Ovary (tissue), 9 donors: Measurements from ENCODE around the gene ASPSCR1. TPM values are rescaled to one million over a fixed set of nuclear protein-coding genes. Genes with fewer than 3 reads are reported as not detected.

Experiments used
- DNase-seq, 5 donors: peaks; one replicate each; pipeline ENCODE4 v3.0.0-alpha.2; 2019 to 2020
- H3K27ac ChIP-seq, 2 donors: fragments of 200-600 bp; one replicate each; pipeline versions ENCODE4 v1.5.1 to v1.8.0; 2019 to 2022
- H3K27me3 ChIP-seq: fragments of 200-600 bp; one replicate; pipeline ENCODE4 v1.8.0; 2022
- H3K36me3 ChIP-seq: fragments of 200-600 bp; sonication (generic); one replicate; pipeline ENCODE4 v1.5.1; 2019
- H3K4me1 ChIP-seq: one replicate; pipeline ENCODE4 v1.8.1; 2013; ENCODE audit warnings: mild to moderate bottlenecking, moderate library complexity; ENCODE audit not compliant: insufficient read depth
- H3K4me3 ChIP-seq: fragments of 200-600 bp; sonication (generic); one replicate; pipeline ENCODE4 v1.5.1; 2017
- H3K9me3 ChIP-seq, 2 donors: fragments of 200-600 bp in 1 of 2; sonication (generic) in 1 of 2; one replicate each; pipeline versions ENCODE4 v1.5.1 to v1.8.1; 2013 to 2019; ENCODE audit warnings: mild to moderate bottlenecking in 1 of 2, moderate library complexity in 1 of 2
- EP300 ChIP-seq: sonication (generic); formaldehyde crosslinking; IDR thresholded peaks from one replicate; pipeline ENCODE4 v1.6.1; 2017; ENCODE audit warnings: antibody characterized with exemption
- POLR2A ChIP-seq: fragments of 450-650 bp; IDR thresholded peaks from one replicate; pipeline ENCODE4 v1.6.1; 2017; ENCODE audit warnings: antibody characterized with exemption, mild to moderate bottlenecking, moderate library complexity
- WGBS, 3 donors: extraction: QIAGEN DNeasy Blood & Tissue Kit in 1 of 3; methylation state at CpG; one replicate each; pipeline versions ENCODE4 v1.1.5 to v1.1.7; 2013 to 2017; 5-methylcytosine and 5-hydroxymethylcytosine counted together
- intact Hi-C, 4 donors: fragments of 100-400 bp; cut with DNase I; formaldehyde crosslinking; loops; one replicate each; pipeline versions ENCODE4 v1.11.0 to v1.15.1; 2022 to 2023
- polyA plus RNA-seq, 2 donors: library from polyadenylated mRNA; stranded (reverse); fragments of 200-250 nt in 1 of 2; fragments of 350-450 nt in 1 of 2; fragmentation: Illumina TruSeq in 1 of 2; extraction: RNeasy Lipid Tissue Mini Kit (QIAGEN cat#74804) in 1 of 2; gene quantifications; one replicate each; pipeline ENCODE4 v1.2.3, GENCODE V29; 2013 to 2014
- total RNA-seq, 7 donors: library from RNA; depleted of rRNA in 2 of 7; stranded (reverse); fragments of >200 nt in 2 of 7; fragmentation: NEBNext Ultra II Directional in 3 of 7; extraction: Animal tissue kit (Norgen Biotek cat#: 25700) in 3 of 7; gene quantifications; one replicate each; pipeline versions ENCODE4 v1.1.0 to v1.2.4, GENCODE V29; 2016 to 2023
- TF ChIP-seq, protein P1 (sequence below), 3 donors: fragments of 450-650 bp in 2 of 3; fragments of 200-600 bp in 1 of 3; IDR thresholded peaks; one replicate each; pipeline versions ENCODE4 v1.5.1 to v1.8.0; 2016 to 2022; ENCODE audit warnings: antibody characterized with exemption in 3 of 3, mild to moderate bottlenecking in 1 of 3
- donor health status: DM: no; HTN: no; CAD: no; lungs with moderate emphysema.
- donor health status: DM: no; HTN: no; CAD: no.
- donor health status: Bipolar disorder and iron deficiency.
- donor health status: DM: yes; HTN: yes; CAD: no.
- donor health status: DM: no; HTN: no; CAD: no.
- donor health status: DM: yes; HTN: yes; CAD: no.

The ASPSCR1 gene
- total and polyA plus RNA-seq, 9 donors, result 1.6 to 39.9 (median 24.3) TPM

DNA sequence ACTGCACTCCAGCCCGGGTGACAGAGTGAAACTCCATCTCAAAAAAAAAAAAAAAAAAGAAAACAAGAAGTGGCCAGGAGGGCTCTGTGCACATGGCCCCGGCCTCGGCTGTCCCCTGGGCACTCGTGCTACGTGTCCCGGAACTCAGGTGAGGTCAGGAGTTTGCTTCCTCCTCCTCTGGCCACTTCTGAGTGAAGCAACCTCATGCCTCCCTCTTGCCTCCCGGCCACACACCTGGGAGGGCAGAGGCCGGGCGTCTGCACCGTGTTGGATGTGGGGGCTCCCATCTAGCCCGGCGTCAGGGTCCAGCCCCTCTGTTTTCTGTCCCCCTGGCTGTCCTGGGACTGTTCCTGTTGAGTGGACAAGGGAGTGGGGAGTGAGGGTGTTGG is 22.2 kb downstream of the ASPSCR1 start:
- intact Hi-C loops, result loop anchor here in 1 of 4 donors (10.0 kb wide), 1 partner anchor 55 kb away; the partner anchor contains the start of genes GPS1 and RFNG
- TF ChIP-seq, protein P1, sequence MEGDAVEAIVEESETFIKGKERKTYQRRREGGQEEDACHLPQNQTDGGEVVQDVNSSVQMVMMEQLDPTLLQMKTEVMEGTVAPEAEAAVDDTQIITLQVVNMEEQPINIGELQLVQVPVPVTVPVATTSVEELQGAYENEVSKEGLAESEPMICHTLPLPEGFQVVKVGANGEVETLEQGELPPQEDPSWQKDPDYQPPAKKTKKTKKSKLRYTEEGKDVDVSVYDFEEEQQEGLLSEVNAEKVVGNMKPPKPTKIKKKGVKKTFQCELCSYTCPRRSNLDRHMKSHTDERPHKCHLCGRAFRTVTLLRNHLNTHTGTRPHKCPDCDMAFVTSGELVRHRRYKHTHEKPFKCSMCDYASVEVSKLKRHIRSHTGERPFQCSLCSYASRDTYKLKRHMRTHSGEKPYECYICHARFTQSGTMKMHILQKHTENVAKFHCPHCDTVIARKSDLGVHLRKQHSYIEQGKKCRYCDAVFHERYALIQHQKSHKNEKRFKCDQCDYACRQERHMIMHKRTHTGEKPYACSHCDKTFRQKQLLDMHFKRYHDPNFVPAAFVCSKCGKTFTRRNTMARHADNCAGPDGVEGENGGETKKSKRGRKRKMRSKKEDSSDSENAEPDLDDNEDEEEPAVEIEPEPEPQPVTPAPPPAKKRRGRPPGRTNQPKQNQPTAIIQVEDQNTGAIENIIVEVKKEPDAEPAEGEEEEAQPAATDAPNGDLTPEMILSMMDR (IDR thresholded peaks at IDR 0.05), result no peak
- no peak for TF ChIP-seq POLR2A
- no peak for TF ChIP-seq EP300
- WGBS, 3 donors, result 82 to 92% (median 89%) methylated on average over 12 of the region's 12 CpGs

DNA sequence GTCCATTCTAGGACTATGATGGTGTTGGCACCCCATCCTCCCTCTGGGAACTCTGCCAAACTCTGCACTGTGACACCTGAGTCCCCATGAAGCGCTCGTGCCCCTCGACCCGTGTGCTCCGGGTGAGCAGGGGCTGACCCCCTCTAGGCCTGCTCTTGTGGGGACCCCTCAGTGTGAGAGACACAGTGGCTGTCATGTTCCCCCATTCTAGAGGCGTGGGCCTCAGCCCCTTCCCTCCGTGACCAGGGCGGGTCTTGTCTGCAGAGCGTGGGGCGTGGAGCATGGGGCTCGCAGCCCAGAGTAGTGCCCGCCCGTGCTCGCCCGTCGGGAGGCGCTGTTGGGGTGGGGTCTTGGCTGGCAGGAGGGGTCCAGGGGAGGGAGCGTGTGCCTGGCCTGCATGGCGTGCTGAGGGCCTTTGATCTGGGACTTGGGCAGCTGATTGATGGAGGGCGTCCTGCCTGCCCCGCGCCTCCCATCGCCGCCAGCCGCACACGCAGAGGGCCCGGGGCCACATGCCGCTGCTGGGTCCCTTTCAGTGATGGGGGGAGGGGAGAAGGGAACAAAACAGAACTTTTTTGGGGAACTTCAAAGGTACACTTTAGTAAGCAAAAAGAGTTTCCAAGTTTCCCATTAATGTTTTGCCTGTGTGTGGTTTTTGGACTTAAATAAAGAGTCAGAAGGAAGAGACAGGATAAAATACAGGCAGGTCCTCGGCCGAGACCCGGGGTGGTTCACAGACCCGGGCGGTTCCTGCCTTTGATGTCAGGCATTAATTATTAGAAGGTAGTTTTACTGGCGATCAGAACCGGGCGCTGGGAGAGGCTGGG is 22.8 kb downstream of the ASPSCR1 start:
- Histone ChIP-seq H3K36me3 (no peaks in the 10 kb centered on the region), H3K4me3 (no peak overlapping the region), H3K4me1 (peaks cover 7% of the 10 kb centered on the region), H3K27ac (no peak overlapping the region), H3K9me3 (no peaks in the 10 kb centered on the region), H3K27me3 (no peaks in the 10 kb centered on the region)
- intact Hi-C loops, result loop anchor here in 2 of 4 donors (5.0 to 10.0 kb wide), 2 partner anchors 38 to 55 kb away; partner anchors contain the start of genes GPS1 (in 1 of the 2), NOTUM (in 1 of the 2) and RFNG (in 1 of the 2)
- TF ChIP-seq, protein P1 (IDR thresholded peaks at IDR 0.05), result no peak
- no peak for TF ChIP-seq EP300
- no peak for TF ChIP-seq POLR2A
- 76 to 83% (median 77%) methylated on average over 36 of the region's 36 CpGs for WGBS, 3 donors
- DNase-seq, result no peak

More for the DNA sequence above, 22.2 kb downstream of the ASPSCR1 start:
- Histone ChIP-seq H3K9me3 (no peaks in the 10 kb centered on the region), H3K36me3 (no peaks in the 10 kb centered on the region), H3K4me1 (peaks cover 7% of the 10 kb centered on the region), H3K27ac (no peak overlapping the region), H3K4me3 (no peak overlapping the region), H3K27me3 (no peaks in the 10 kb centered on the region)
- no peak for DNase-seq

DNA sequence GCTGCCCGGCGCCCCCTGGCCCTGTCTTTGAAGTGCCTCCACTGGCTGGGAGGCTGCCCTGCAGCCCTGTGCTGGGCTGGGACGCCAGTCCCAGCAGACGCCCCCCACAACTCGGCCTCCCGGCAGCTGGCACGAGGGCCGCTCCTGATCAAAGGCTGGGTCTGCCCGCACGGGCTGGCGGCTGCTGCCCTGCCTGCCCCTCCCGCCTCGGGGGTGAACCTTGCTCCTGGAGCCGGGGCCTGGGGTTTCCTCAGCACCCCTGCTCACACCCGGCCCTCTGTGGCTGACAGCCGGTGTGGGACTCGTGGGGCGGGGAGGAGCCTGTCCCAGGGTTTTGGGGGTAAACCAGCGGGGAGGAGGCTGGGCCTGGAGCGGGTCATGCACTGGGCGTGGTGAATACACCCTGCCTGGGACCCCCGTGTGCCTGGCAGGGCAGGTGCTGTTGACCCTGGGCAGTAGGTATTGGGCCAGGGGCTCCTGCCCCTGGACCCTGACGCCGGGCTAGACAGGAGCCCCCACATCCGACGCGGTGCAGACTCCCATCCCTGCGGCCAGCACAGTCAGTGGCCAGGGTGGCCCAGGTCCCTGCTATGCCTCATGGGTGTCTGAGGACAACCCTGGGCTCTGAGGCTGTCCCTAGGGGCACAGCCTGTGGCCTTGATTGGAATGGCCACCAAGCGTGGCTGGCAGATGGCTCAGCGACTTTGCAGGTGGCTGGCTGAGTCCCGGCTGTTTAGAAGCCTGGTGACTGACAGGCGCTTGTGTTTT is 23.6 kb downstream of the ASPSCR1 start:
- no peaks in the 10 kb centered on the region for H3K9me3 ChIP-seq
- peaks cover 7% of the 10 kb centered on the region for H3K4me1 ChIP-seq
- no peaks in the 10 kb centered on the region for H3K27me3 ChIP-seq
- no peak for DNase-seq
- 77 to 90% (median 85%) methylated on average over 28 to 32 of the region's 32 CpGs for WGBS, 3 donors
- no peak for TF ChIP-seq POLR2A
- TF ChIP-seq, protein P1 (IDR thresholded peaks at IDR 0.05), result no peak
- TF ChIP-seq EP300, result no peak
- H3K36me3 ChIP-seq, result no peaks in the 10 kb centered on the region
- intact Hi-C loops, result loop anchor here in 1 of 4 donors (5.0 kb wide), 1 partner anchor 39 kb away; the partner anchor contains the start of gene NOTUM
- no peak overlapping the region for H3K4me3 ChIP-seq
- H3K27ac ChIP-seq, result no peak overlapping the region

DNA sequence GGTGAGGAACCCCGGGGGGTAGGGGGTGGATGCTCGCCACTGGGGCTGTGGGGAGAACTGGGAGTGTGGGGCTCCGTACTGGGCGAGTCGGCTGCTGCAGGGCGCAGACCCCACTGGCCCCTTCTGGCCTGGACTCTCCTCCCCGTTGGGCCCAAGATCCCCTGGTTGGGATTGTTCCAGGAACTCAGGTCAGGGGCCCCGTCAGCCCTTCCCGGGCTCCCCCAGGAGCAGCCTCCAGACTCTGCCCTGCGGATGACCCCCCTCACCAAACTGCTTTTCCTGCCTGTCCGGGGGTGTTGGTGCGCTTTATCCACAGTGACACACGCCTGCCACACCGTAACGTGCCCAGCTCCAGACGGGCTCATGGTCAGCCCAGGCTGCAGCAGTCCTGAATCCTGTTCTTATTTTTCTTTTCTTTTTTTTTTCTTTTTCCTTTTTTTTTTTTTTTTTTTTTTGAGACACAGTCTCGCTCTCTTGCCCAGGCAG is 24.2 kb downstream of the ASPSCR1 start:
- DNase-seq, result no peak
- Histone ChIP-seq H3K27me3 (no peaks in the 10 kb centered on the region), H3K36me3 (no peaks in the 10 kb centered on the region), H3K4me1 (peaks cover 7% of the 10 kb centered on the region), H3K27ac (no peak overlapping the region), H3K9me3 (no peaks in the 10 kb centered on the region), H3K4me3 (no peak overlapping the region)
- intact Hi-C loops, result loop anchor here in 1 of 4 donors (5.0 kb wide), 1 partner anchor 39 kb away; the partner anchor contains the start of gene NOTUM
- TF ChIP-seq EP300 (no peak), POLR2A (no peak)
- TF ChIP-seq, protein P1 (IDR thresholded peaks at IDR 0.05), result no peak
- 85 to 92% (median 87%) methylated on average over 16 to 17 of the region's 17 CpGs for WGBS, 3 donors
